ENCODE measurements around the gene NCKAP5.
"Not testable (repeated sequence)": the region's sequence is repeated elsewhere in the genome, so short reads cannot be mapped to it uniquely, and the experiment has no call there.

Gene NCKAP5

DNA sequence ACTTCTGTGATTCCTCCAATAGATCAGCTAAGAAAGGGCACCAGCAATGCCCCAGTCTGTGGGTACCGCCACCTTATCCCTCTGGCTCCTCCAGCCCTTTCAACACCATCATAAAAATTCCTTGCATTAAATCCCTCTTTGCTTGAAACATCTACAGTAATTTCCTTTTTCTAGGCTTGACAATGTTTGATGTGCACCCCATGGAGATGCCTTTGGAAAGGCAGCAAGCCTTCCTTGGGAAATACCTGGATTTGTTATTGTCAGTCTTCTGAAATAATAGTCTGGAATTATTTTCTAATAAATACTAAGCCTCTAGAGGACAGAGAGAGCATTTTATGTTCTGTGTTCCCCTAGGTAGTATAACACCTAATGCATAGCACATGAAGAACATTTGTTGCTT lies 46.1 kb downstream of the NCKAP5 start:
- DNase-seq (ENCODE audit: low spot score), result no peak

- no peak for DNase-seq (ENCODE audit: low spot score)
Measured at GRCh38 chr2:133521146-133521745, 47.0 kb downstream of the NCKAP5 start.

DNA sequence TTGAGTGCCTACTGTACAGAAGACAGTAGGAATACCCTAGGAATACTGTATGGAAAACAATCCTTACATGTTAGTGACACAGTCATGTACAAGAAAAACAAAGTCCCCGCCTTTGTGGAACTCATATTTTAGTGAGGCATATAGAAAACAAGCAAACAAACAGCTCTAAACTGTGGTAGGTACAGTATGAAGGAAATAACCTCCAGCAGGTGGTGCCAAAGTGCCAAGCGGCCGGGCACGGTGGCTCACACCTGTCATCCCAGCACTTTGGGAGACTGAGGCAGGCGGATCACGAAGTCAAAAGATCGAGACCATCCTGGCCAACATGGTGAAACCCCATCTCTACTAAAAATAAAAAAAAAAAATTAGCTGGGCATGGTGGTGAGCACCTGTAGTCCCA lies 48.6 kb downstream of the NCKAP5 start:
- DNase-seq (ENCODE audit: low spot score), result not testable (repeated sequence)

DNA sequence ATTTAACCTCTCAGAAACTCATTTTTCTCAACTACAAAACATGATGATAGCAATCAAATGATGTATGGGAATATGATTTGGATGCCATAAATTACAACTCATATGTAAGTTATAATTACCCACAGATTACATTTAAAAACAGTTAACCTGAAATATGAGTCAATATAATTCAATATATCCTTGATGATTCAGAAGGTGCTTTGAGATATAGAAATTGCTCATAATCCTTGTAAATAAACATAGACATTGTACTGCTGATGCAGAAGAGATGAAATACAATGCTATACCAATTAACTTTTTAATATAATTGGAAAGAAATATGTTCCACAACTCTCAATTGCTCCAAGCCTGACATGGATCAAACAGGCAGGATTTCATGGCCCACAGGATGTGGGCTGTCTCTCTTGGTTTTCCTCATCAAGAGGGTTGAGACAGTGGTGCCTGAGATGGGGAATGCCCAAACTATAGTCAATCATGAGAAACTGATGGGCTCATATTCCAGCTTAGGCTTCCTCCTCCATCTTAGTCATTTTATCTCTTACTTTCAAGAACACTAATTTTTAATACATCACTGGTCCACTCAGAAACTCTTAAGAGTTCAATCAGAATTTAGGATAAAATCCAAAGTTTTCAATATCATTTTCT lies 49.4 kb downstream of the NCKAP5 start:
- no peak for DNase-seq (ENCODE audit: low spot score)

DNA sequence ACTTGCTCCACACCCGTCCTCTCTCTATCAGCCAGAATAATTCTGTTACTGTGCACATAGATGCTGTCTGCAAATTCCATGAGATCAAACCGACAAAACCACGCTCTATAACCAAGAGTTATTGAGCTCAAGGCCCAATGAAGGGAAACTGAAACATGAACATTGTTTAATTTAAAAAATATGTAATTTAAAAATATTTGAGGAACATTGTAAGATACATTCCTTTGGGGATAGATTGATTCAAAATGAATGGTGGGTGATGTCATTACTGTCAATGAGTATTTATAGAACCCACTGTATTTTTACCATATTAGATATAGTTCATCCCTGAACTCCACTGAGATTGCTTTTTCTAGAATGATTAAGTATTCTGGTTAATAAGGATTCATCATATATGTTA lies 50.4 kb downstream of the NCKAP5 start:
- DNase-seq (ENCODE audit: low spot score), result no peak

- DNase-seq (ENCODE audit: low spot score), result no peak
Measured at GRCh38 chr2:133516405-133517026, 51.7 kb downstream of the NCKAP5 start.

GRCh38 chr2:133515271-133515670 lies 53.0 kb downstream of the NCKAP5 start:
- no peak for DNase-seq (ENCODE audit: low spot score)

GRCh38 chr2:133513893-133514292 lies 54.4 kb downstream of the NCKAP5 start:
- no peak for DNase-seq (ENCODE audit: low spot score)

DNA sequence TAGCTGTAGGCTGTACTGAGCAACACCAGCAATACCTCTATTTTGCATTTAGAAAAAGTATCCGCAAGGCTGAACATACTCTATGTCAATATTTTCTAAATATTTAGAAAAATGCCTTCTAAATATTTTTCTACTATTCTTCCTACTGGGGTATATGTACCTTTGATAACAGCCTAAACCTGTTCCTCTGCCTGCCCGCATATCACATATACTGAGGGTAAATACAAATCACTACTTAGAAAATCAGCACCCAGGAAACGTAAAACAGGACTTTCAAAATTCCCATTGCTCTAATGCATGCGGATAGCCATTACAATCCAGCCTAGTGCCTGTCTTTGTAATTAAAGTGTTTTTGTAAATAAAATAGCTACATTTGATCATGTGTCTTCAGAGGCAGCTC lies 56.1 kb downstream of the NCKAP5 start:
- no peak for DNase-seq (ENCODE audit: low spot score)

- DNase-seq (ENCODE audit: low spot score), result no peak
Measured at GRCh38 chr2:133511679-133512078, 56.6 kb downstream of the NCKAP5 start.

- DNase-seq (ENCODE audit: low spot score), result no peak
Measured at GRCh38 chr2:133509777-133510176, 58.5 kb downstream of the NCKAP5 start.

DNA sequence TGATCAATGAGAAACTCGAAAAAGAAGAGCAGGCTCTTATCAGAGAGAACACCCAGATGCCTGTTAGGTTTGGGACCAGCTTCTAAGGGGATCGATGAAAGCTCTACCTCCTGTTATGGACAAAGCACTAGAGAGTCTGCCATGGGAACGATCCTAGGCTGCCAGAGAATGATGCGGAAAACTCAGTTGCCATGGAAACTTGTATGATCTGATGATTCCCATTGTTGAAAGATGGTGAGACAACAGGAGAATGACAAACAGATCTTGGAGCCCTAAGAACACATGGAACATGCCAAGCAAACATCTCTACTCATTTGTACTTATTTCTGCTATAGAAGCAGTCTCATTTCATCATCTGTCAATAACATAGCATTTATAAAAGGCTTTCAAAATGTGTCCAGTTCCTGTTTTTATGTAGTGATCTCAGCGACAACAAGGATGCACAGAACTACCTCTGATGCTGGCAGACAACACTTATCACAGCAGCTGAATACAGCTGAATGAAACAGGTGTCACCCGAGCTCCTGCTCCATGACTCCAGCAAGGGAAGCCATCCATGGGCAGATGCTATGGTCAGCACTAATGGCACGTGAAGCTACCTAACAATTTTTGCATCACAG lies 59.6 kb downstream of the NCKAP5 start:
- no peak for DNase-seq (ENCODE audit: low spot score)

- no peak for DNase-seq (ENCODE audit: low spot score)
Measured at GRCh38 chr2:133506996-133507395, 61.3 kb downstream of the NCKAP5 start.

DNA sequence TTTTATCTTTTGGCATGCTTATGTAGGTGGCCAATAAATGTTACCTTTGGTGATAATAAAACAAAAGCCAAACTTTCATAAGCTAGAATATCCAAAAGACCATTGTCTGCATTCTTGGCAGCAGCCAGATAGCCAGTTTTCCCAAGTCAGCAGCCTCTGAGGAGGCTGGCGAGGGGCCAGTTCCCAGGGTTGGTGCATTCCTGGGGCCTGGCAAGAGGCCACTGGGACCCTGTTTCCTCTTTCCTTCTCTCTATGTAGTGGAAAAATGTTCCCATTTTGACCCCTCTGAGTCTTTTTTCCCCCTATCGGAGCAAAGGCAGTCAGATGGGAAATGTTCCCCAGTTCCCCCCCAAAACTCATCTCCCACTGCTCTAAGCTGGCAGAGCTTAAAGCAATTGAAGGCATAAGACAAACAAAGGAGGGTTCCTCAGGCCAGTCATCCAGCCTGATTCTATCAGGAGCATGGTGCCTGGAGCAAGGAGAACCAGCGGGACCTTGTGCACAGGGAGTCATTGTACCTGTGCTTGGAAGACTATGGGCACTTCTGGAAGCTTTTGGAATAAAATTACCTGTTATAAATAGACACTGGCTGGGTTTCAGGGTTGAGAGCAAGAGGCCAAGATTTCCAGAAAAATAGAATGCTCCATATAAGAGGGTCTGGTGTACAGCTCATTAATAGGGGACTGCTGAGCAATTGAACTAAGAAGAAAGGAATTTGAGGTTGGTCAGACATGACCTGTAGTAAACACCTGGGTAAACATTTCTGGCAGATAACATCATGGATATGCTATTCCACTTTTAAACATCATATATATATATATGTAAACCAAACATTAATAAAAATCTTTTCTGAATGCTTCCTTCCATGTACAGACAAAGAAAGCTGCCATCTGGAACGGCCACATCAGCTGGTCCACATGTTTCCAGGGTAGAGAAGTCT lies 63.4 kb downstream of the NCKAP5 start:
- peak; percentile 41 for DNase-seq (ENCODE audit: low spot score)

GRCh38 chr2:133503927-133504326 lies 64.3 kb downstream of the NCKAP5 start:
- DNase-seq (ENCODE audit: low spot score), result no peak

DNA sequence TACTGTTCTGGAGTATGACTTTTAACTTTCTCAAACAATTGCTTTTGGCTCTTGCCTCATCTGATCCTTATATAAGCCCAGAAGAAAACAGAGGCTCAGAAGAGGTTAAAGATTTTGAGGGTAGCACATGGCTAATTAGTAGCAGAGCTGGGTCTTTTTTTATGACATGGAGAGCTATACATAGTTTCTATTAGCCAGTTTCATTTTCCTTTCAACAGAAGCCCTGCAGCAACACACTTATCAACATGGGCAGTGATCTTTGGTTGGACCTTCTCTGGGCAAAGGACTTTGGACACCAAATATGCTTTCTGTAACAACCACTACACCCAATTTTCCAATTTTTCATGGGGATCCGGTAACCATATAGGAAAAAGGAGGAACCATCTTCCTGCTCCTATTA lies 64.9 kb downstream of the NCKAP5 start:
- no peak for DNase-seq (ENCODE audit: low spot score)

DNA sequence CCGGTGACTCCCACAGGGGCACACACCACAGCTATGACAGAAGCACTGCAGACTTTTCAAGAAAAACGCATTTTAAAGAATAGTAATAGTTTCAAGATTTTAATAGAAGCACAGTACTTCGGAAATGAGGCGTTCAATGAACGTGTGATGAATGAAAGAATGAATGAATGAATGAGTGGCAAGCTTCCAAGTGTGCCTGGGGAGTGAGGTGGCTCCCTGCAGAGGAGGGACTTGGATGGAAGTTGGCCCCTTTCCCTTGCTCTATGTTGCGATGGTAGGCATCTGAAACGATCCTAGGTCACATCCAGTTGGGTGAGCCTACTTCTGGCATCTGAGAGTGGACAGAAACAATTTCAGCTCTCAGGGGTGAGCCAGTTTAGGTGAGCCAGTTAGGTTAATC lies 65.6 kb downstream of the NCKAP5 start:
- DNase-seq (ENCODE audit: low spot score), result no peak

- no peak for DNase-seq (ENCODE audit: low spot score)
Measured at GRCh38 chr2:133500917-133501316, 67.3 kb downstream of the NCKAP5 start.

DNA sequence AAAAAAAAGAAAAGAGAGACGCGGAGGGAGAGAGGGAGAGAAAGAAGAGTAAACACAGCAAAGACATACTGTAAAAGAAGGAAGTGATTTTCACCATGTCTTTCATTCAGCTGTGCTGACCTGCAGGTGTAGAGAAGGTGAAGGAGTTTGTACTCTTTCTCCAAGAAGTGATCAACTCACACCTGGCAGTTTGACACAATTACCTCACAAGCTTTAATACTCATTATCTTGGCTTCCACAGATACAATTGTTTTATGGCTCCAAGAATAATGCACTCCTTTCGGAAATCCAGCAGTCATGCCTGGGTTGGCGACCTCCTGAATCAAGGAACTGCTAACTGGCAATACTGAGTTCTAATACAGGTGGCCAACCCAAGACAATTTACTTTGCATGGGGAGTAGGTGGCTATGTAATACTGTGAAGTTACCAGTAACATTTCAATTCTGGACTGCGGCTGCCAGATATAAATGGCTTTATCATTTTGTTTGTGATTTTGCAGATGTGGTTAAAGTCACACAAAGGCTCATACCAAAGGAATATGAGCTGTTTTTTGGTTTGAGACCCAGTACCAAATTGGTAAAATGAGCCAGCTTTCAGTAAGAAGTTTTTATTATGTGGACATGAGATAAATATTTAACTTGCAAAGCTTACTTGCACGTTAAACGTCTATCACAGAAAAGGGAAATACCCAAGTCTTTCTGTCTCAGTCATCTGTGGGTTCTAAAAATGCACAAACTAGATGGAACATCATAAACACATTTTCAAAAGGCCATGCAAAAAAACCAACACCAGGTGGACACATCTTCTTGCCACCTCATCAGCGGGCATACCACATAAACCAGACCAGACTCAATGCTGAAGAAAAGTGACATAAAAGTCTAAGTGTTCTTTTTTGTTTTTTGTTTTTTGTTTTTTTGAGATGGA lies 69.3 kb downstream of the NCKAP5 start:
- no peak for DNase-seq (ENCODE audit: low spot score)

DNA sequence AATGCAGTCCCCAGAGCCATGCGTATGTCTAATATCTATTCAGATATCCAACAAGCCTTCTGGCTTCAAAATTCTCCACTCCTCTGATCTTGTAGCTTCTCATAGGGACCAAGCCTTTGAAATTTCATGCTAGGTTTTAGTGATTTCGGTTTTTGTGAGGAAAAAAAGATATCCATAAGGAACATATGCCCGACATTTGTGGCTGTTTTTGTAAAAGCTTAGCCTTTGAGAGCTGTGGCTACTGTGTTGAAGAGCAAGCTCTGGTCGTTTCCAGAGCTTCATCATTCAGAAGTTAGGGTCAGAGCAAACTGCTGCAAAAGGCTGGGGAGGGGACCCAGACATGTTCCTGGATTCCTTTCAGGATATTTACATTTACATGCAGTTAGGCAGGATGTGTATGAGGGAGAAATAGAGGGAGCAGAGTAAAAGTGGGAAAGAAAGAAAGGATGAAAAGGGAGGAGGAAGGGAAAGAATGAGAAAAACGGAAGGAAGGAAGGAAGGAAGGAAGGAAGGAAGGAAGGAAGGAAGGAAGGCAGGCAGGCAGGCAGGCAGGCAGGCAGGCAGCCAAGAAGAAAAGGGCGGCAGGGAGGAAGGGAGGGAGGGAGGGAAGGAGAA lies 70.2 kb downstream of the NCKAP5 start:
- DNase-seq (ENCODE audit: low spot score), result no peak

All from AG20443 (cell line).